ENCODE results near the gene LRRFIP2. TPM values are rescaled to one million over a fixed set of nuclear protein-coding genes. Genes with fewer than 3 reads are reported as not detected.
"Not testable (repeated sequence)": the region's sequence is repeated elsewhere in the genome, so short reads cannot be mapped to it uniquely, and the experiment has no call there.

Gene LRRFIP2, protein sequence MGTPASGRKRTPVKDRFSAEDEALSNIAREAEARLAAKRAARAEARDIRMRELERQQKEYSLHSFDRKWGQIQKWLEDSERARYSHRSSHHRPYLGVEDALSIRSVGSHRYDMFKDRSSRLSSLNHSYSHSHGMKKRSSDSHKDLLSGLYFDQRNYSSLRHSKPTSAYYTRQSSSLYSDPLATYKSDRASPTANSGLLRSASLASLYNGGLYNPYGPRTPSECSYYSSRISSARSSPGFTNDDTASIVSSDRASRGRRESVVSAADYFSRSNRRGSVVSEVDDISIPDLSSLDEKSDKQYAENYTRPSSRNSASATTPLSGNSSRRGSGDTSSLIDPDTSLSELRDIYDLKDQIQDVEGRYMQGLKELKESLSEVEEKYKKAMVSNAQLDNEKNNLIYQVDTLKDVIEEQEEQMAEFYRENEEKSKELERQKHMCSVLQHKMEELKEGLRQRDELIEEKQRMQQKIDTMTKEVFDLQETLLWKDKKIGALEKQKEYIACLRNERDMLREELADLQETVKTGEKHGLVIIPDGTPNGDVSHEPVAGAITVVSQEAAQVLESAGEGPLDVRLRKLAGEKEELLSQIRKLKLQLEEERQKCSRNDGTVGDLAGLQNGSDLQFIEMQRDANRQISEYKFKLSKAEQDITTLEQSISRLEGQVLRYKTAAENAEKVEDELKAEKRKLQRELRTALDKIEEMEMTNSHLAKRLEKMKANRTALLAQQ
- 9.3 TPM for polyA plus RNA-seq (2012; ENCODE audit: insufficient read depth, insufficient read length, low read depth)

DNA sequence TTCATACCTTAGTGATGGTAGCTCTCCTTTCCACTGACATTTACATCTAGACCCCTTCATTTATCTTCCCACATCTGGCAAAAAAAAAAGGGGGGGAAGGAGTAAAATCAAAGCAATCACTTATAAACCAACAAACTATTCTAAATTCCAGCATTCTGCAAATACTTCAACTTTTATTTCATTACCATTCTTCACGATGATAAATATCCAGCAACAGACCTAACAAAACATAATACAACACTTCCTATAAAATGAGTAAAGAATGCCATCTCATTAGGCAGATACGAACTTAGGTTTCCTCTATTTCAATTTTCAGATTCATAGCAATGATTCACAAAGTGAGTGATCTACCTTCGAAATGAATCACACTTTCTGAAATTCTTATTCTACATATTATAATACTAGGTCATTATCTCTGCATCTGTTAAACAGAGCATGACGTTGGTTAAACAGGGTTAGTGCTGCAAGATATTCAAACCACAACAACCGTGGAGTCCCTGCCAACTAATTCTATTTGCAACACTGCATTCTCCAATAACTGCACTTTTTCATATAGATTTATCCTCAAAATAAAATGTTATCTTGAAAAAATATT lies at the start of gene LRRFIP2:
Gene LRRFIP2 (minus strand): TSS at position 51 of the 595 bp plus-strand sequence. CDS start 25,599 bp downstream, outside the sequence.
- no peak for DNase-seq

DNA sequence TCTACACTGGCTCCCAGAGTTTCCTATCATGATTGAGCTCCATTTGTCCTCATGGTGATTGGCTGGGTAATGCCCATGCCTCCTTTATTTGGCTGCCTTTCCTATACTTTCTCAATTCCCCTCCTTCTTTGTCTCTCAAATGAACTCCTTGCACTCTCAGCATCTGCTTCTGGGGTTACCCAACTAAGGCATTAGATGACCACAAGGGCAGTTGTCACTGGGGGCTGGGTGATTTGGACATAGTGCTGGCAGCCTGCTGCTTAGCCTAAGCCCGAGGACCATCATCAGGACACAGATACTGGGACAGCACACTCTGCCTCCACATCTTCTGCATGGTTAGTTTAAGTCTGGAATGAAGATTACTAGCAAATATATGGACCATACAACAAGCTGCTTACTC lies 49.2 kb upstream of the LRRFIP2 start:
- TF ChIP-seq, protein P1, sequence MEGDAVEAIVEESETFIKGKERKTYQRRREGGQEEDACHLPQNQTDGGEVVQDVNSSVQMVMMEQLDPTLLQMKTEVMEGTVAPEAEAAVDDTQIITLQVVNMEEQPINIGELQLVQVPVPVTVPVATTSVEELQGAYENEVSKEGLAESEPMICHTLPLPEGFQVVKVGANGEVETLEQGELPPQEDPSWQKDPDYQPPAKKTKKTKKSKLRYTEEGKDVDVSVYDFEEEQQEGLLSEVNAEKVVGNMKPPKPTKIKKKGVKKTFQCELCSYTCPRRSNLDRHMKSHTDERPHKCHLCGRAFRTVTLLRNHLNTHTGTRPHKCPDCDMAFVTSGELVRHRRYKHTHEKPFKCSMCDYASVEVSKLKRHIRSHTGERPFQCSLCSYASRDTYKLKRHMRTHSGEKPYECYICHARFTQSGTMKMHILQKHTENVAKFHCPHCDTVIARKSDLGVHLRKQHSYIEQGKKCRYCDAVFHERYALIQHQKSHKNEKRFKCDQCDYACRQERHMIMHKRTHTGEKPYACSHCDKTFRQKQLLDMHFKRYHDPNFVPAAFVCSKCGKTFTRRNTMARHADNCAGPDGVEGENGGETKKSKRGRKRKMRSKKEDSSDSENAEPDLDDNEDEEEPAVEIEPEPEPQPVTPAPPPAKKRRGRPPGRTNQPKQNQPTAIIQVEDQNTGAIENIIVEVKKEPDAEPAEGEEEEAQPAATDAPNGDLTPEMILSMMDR (IDR thresholded peaks at IDR 0.05; ENCODE audit: low read depth, low read length) = no peak
- no peaks in the 10 kb centered on the region for H3K4me1 ChIP-seq
- H3K27me3 ChIP-seq = no peaks in the 10 kb centered on the region
- H3K36me3 ChIP-seq = no peaks in the 10 kb centered on the region
- no peak overlapping the region for H3K4me3 ChIP-seq (ENCODE audit: low read depth, low read length)
- no peak for DNase-seq
- H3K9me3 ChIP-seq = no peaks in the 10 kb centered on the region

More for the DNA sequence above, at the start of gene LRRFIP2:
- Histone ChIP-seq H3K27me3 (no peaks in the 10 kb centered on the region), H3K4me1 (no peaks in the 10 kb centered on the region; the same call in 1 of the 2 replicates), H3K4me3 (ENCODE audit: low read depth, low read length) (peak within 1 kb of the TSS; percentile 84), H3K9me3 (no peaks in the 10 kb centered on the region), H3K36me3 (no peaks in the 10 kb centered on the region)
- TF ChIP-seq, protein P1 (IDR thresholded peaks at IDR 0.05; ENCODE audit: low read depth, low read length) = no peak

DNA sequence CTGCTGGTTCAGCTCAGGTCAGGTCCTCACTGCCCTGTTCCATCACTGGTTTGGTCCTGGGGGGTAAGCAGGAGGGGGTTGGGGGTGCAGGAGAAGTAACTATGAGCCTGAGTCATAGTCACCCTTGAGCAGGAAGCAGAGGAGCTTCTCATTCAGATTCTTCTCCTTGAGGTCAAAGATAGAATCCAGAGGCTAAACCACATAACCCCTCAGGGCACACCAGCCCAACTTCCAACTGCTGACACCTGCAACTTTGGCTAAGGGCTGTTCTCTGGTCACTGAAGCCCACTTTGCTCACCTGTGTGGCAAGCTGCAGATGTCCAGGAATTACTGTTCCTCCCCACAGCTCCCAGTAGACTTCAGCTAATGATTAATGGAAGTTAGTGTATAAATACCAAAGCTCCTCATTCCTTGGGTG lies 48.8 kb upstream of the LRRFIP2 start:
- TF ChIP-seq, protein P1 (IDR thresholded peaks at IDR 0.05; ENCODE audit: low read depth, low read length) = no peak
- DNase-seq = no peak
- Histone ChIP-seq H3K36me3 (no peaks in the 10 kb centered on the region), H3K27me3 (no peaks in the 10 kb centered on the region), H3K9me3 (no peaks in the 10 kb centered on the region), H3K4me3 (ENCODE audit: low read depth, low read length) (no peak overlapping the region), H3K4me1 (no peaks in the 10 kb centered on the region)

DNA sequence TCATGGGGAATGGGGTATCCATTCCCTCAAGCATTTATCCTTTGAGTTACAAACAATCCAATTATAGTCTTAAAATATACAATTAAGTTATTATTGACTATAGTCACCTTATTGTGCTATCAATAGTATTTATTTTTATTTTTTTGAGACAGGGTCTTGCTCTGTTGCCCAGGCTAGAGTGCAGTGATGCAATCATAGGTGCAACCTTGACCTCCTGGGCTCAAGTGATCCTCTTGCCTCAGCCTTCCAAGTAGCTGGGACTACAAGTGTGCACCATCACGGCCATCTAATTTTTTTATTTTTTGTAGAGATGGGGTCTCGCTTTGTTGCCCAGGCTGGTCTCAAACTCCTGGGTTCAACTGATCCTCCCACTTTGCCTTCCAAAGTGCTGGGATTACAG lies 48.2 kb upstream of the LRRFIP2 start:
- not testable (repeated sequence) for H3K4me3 ChIP-seq (ENCODE audit: low read depth, low read length); H3K4me1 ChIP-seq; H3K27me3 ChIP-seq; DNase-seq; H3K36me3 ChIP-seq; H3K9me3 ChIP-seq

DNA sequence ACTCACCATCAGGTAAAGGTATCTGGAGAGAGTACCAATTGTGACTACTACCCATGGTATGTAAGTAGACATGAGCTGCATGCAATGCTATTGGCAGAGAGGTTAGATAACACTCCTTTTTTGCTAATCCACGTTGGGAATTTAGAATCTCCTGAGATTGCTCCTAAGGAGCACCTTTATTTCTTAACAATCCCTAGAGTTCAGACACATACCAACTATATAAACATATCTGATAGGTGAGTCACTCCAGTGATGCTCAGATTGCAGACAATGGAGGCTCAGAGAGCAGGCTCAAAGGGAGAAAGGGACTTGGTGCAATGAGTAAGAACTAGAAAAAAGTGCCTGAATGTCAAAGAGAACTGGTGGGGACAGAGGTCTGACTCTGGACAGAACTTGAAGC lies 47.0 kb upstream of the LRRFIP2 start:
- Histone ChIP-seq H3K36me3 (no peaks in the 10 kb centered on the region), H3K27me3 (no peaks in the 10 kb centered on the region), H3K9me3 (no peaks in the 10 kb centered on the region), H3K4me3 (ENCODE audit: low read depth, low read length) (no peak overlapping the region), H3K4me1 (no peaks in the 10 kb centered on the region)
- no peak for DNase-seq
- TF ChIP-seq, protein P1 (IDR thresholded peaks at IDR 0.05; ENCODE audit: low read depth, low read length) = no peak

DNA sequence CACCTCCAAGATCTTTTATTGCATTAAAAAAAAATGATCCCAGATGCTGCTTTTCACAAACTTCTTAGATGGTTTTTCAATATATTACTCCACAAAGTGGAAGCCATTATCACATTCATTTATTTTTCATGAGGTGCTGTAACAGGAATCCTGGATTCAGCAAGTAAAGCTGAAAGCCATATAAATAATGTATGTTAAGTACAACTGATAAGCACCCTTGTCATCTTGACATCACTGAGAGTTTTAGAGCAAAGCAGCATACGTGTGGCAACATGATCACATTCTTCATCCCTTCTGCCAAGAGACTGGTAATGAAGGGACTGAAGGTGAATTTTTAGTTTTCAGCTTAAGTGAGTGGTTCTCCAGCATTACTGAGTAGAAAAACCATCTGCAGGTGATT lies 44.9 kb upstream of the LRRFIP2 start:
- Histone ChIP-seq H3K4me1 (no peaks in the 10 kb centered on the region), H3K9me3 (no peaks in the 10 kb centered on the region), H3K4me3 (ENCODE audit: low read depth, low read length) (no peak overlapping the region), H3K36me3 (no peaks in the 10 kb centered on the region), H3K27me3 (no peaks in the 10 kb centered on the region)
- DNase-seq = no peak
- TF ChIP-seq, protein P1 (IDR thresholded peaks at IDR 0.05; ENCODE audit: low read depth, low read length) = no peak

All from BE2C (cell line).